MCF 10A (cell line): ENCODE measurements around the gene NEUROD4. TPM values are rescaled to one million over a fixed set of nuclear protein-coding genes. Genes with fewer than 3 reads are reported as not detected.
"Not testable (repeated sequence)": the region's sequence is repeated elsewhere in the genome, so short reads cannot be mapped to it uniquely, and the experiment has no call there.

Experiments used
- BruUV-seq: library from RNA; stranded (reverse); fragments of 400-500 nt; replicated peaks from 2 replicates; lab custom pipeline; 2021; lab: Mats Ljungman, UMichigan
- CTCF ChIA-PET: fragments of 300-600 bp; sonication (Branson Sonifier 250); formaldehyde crosslinking; extraction: SDS; loops from one replicate; lab custom pipeline; 2021; ENCODE audit warnings: antibody characterized with exemption, inconsistent platforms; lab: Yijun Ruan, JAX
- POLR2A ChIA-PET: fragments of 300-600, 350-650 bp; sonication (Branson Sonifier 250); formaldehyde crosslinking; extraction: SDS; loops from one replicate; lab custom pipeline; 2020; ENCODE audit warnings: antibody characterized with exemption, inconsistent platforms; lab: Yijun Ruan, JAX
- DNase-seq: peaks from one replicate; pipeline ENCODE4 v3.0.0-alpha.2; 2018; ENCODE audit not compliant: unreplicated experiment
- H3K27ac Mint-ChIP-seq: one replicate; pipeline ENCODE4 v1.8.0; 2022; ENCODE audit warnings: mild to moderate bottlenecking, low read depth, mixed read lengths; ENCODE audit not compliant: unreplicated experiment
- H3K27me3 Mint-ChIP-seq: one replicate; pipeline ENCODE4 v1.8.0; 2022; ENCODE audit warnings: mixed read lengths; ENCODE audit not compliant: insufficient read depth, unreplicated experiment
- H3K36me3 Mint-ChIP-seq: one replicate; pipeline ENCODE4 v1.8.0; 2022; ENCODE audit warnings: mild to moderate bottlenecking, moderate library complexity, mixed read lengths; ENCODE audit not compliant: insufficient read depth, unreplicated experiment
- H3K4me1 Mint-ChIP-seq: one replicate; pipeline ENCODE4 v1.8.0; 2022; ENCODE audit warnings: mixed read lengths; ENCODE audit not compliant: insufficient read depth, unreplicated experiment
- H3K4me3 Mint-ChIP-seq: one replicate; pipeline ENCODE4 v1.8.0; 2022; ENCODE audit warnings: mild to moderate bottlenecking, moderate library complexity, mixed read lengths; ENCODE audit not compliant: unreplicated experiment
- H3K9me3 Mint-ChIP-seq: one replicate; pipeline ENCODE4 v1.8.0; 2022; ENCODE audit warnings: mixed read lengths; ENCODE audit not compliant: unreplicated experiment
- CTCF ChIP-seq: fragments of 200-600 bp; IDR thresholded peaks from one replicate; pipeline ENCODE4 v1.8.0; 2022; ENCODE audit warnings: antibody characterized with exemption, mild to moderate bottlenecking; ENCODE audit not compliant: unreplicated experiment
- intact Hi-C: fragments of 100-400 bp; cut with micrococcal nuclease; formaldehyde crosslinking; loops from 2 replicates; pipeline ENCODE4 v1.14.1; 2022
- total RNA-seq: library from RNA; stranded (reverse); gene quantifications from 2 replicates; pipeline ENCODE4 v1.2.3, GENCODE V29; 2022

NEUROD4 gene
- total RNA-seq, 1 experiment from 2014 or later, result not detected

- ChIA-PET POLR2A (no interaction called here), CTCF (interaction anchor here (0.6 to 7.5 kb wide), 4 partner anchors 13 to 222 kb away, joined by 3 to 38 read pairs (median 7); no protein-coding TSS in a partner anchor)
- no TSS peak for BruUV-seq
- Mint-ChIP-seq H3K4me1 (no peaks in the 10 kb centered on the region), H3K27ac (no peak overlapping the region), H3K27me3 (peaks cover 61% of the 10 kb centered on the region), H3K36me3 (no peaks in the 10 kb centered on the region), H3K4me3 (no peak overlapping the region), H3K9me3 (no peaks in the 10 kb centered on the region)
- intact Hi-C loops, result no loop called here
- TF ChIP-seq CTCF, result no peak
- no peak for DNase-seq
These were observed 39.4 kb upstream of the NEUROD4 start for GRCh38 chr12:54980341-54980740.

GRCh38 chr12:54981796-54982195 lies 38.0 kb upstream of the NEUROD4 start:
- Mint-ChIP-seq H3K4me3 (no peak overlapping the region), H3K9me3 (no peaks in the 10 kb centered on the region), H3K36me3 (no peaks in the 10 kb centered on the region), H3K4me1 (no peaks in the 10 kb centered on the region), H3K27me3 (peaks cover 61% of the 10 kb centered on the region), H3K27ac (no peak overlapping the region)
- ChIA-PET POLR2A (interaction anchor here (1.0 kb wide), 1 partner anchor 121 kb away, joined by 3 read pairs; no protein-coding TSS in a partner anchor), CTCF (interaction anchor here (0.6 to 4.2 kb wide), 3 partner anchors 8 to 232 kb away, joined by 4 to 27 read pairs (median 6); no protein-coding TSS in a partner anchor)
- intact Hi-C loops, result no loop called here
- TF ChIP-seq CTCF, result no peak
- no peak for DNase-seq
- BruUV-seq, result no TSS peak

GRCh38 chr12:54983536-54984101 lies 36.2 kb upstream of the NEUROD4 start:
- Mint-ChIP-seq H3K27ac (no peak overlapping the region), H3K4me1 (no peaks in the 10 kb centered on the region), H3K9me3 (no peaks in the 10 kb centered on the region), H3K36me3 (no peaks in the 10 kb centered on the region), H3K4me3 (no peak overlapping the region), H3K27me3 (peaks cover 68% of the 10 kb centered on the region)
- ChIA-PET POLR2A (no interaction called here), CTCF (interaction anchor here (1.0 to 4.2 kb wide), 4 partner anchors 9 to 91 kb away, joined by 3 to 27 read pairs (median 6); no protein-coding TSS in a partner anchor)
- no peak for DNase-seq
- BruUV-seq, result no TSS peak
- intact Hi-C loops, result no loop called here
- no peak for TF ChIP-seq CTCF

- TF ChIP-seq CTCF, result no peak
- no peak within 1 kb of the TSS for H3K27ac Mint-ChIP-seq
These were observed 35.0 kb upstream of the NEUROD4 start, which contains the start of gene TESPA1 for GRCh38 chr12:54984658-54985376. Gene TESPA1 (minus strand): TSS chr12:54984762. CDS start chr12:54974562, 10,200 bp downstream.

GRCh38 chr12:54986773-54987172 lies 33.0 kb upstream of the NEUROD4 start:
- H3K27ac Mint-ChIP-seq, intact Hi-C loops, H3K36me3 Mint-ChIP-seq, BruUV-seq, H3K4me3 Mint-ChIP-seq, H3K4me1 Mint-ChIP-seq, H3K9me3 Mint-ChIP-seq, DNase-seq: not testable (repeated sequence)
- CTCF ChIA-PET, result interaction anchor here (0.6 to 2.3 kb wide), 6 partner anchors 9 to 237 kb away, joined by 3 to 10 read pairs (median 4); no protein-coding TSS in a partner anchor
- peaks cover 87% of the 10 kb centered on the region for H3K27me3 Mint-ChIP-seq
- POLR2A ChIA-PET, result interaction anchor here (1.1 kb wide), 1 partner anchor 11 kb away, joined by 3 read pairs; no protein-coding TSS in a partner anchor

More at GRCh38 chr12:54984658-54985376, 35.0 kb upstream of the NEUROD4 start, which contains the start of gene TESPA1:
- H3K4me3 Mint-ChIP-seq, result no peak within 1 kb of the TSS
- CTCF ChIA-PET, result interaction anchor here (0.6 to 4.2 kb wide), 8 partner anchors 8 to 282 kb away, joined by 3 to 27 read pairs (median 4); no protein-coding TSS in a partner anchor
- peaks cover 5% of the 10 kb centered on the region for H3K36me3 Mint-ChIP-seq
- POLR2A ChIA-PET, result no interaction called here
- intact Hi-C loops, result no loop called here
- H3K27me3 Mint-ChIP-seq, result peaks cover 77% of the 10 kb centered on the region
- BruUV-seq, result no TSS peak
- DNase-seq, result no peak
- H3K9me3 Mint-ChIP-seq, result no peaks in the 10 kb centered on the region
- H3K4me1 Mint-ChIP-seq, result no peaks in the 10 kb centered on the region
